HUES6 (cell line): Measurements from ENCODE around the gene MYO1B.
A peak's percentile ranks its signal among the peaks of the same experiment; 100 is the strongest.

ENCODE experiments used
- H3K27ac ChIP-seq: 2 replicates; pipeline ENCODE4 v1.7.0; 2013; ENCODE audit warnings: low read depth, mild to moderate bottlenecking, low read length, inconsistent platforms
- H3K27me3 ChIP-seq: 2 replicates; pipeline ENCODE4 v1.6.1; 2013; ENCODE audit warnings: low read length; ENCODE audit not compliant: control insufficient read depth, insufficient read depth
- H3K36me3 ChIP-seq: 2 replicates; pipeline ENCODE4 v1.6.1; 2013; ENCODE audit warnings: low read length; ENCODE audit not compliant: control insufficient read depth, insufficient read depth
- H3K4me1 ChIP-seq: 2 replicates; pipeline ENCODE4 v1.6.1; 2013; ENCODE audit warnings: low read length; ENCODE audit not compliant: control insufficient read depth, insufficient read depth
- H3K4me3 ChIP-seq: 2 replicates; pipeline ENCODE4 v1.5.1; 2013; ENCODE audit warnings: low read depth, low read length
- H3K9ac ChIP-seq: one replicate; pipeline ENCODE4 v1.6.1; 2013; ENCODE audit warnings: mild to moderate bottlenecking, low read length
- H3K9me3 ChIP-seq: 2 replicates; pipeline ENCODE4 v1.6.1; 2013; ENCODE audit warnings: low read depth, low read length; ENCODE audit not compliant: control insufficient read depth, insufficient read depth

MYO1B gene

GRCh38 chr2:191276792-191277465, 31.7 kb downstream of the MYO1B start:
- Histone ChIP-seq H3K27ac (no peak overlapping the region), H3K9me3 (no peaks in the 10 kb centered on the region), H3K4me1 (peaks cover 30% of the 10 kb centered on the region), H3K27me3 (no peaks in the 10 kb centered on the region), H3K4me3 (no peak overlapping the region), H3K9ac (no peak overlapping the region), H3K36me3 (peaks cover 23% of the 10 kb centered on the region)

GRCh38 chr2:191280290-191280689, 35.1 kb downstream of the MYO1B start:
- no peaks in the 10 kb centered on the region for H3K27me3 ChIP-seq
- H3K9ac ChIP-seq = no peak overlapping the region
- H3K36me3 ChIP-seq = peaks cover 30% of the 10 kb centered on the region
- H3K4me3 ChIP-seq = no peak overlapping the region
- no peaks in the 10 kb centered on the region for H3K9me3 ChIP-seq
- H3K27ac ChIP-seq = peak overlapping the region; percentile 15; the same call in 1 of the 2 replicates
- peaks cover 18% of the 10 kb centered on the region for H3K4me1 ChIP-seq

GRCh38 chr2:191280834-191281756, 35.9 kb downstream of the MYO1B start:
- Histone ChIP-seq H3K4me3 (no peak overlapping the region), H3K9ac (no peak overlapping the region), H3K27me3 (no peaks in the 10 kb centered on the region), H3K9me3 (no peaks in the 10 kb centered on the region), H3K36me3 (peaks cover 30% of the 10 kb centered on the region), H3K27ac (no peak overlapping the region), H3K4me1 (peaks cover 18% of the 10 kb centered on the region)

- H3K9me3 ChIP-seq = no peaks in the 10 kb centered on the region
- no peak overlapping the region for H3K9ac ChIP-seq
- no peak overlapping the region for H3K27ac ChIP-seq
- peaks cover 21% of the 10 kb centered on the region for H3K4me1 ChIP-seq
- H3K36me3 ChIP-seq = peaks cover 10% of the 10 kb centered on the region; the same call in 1 of the 2 replicates
- no peaks in the 10 kb centered on the region for H3K27me3 ChIP-seq
- H3K4me3 ChIP-seq = no peak overlapping the region
Measured at GRCh38 chr2:191285252-191285651, 40.0 kb downstream of the MYO1B start.

- Histone ChIP-seq H3K4me1 (peaks cover 26% of the 10 kb centered on the region), H3K27ac (no peak overlapping the region), H3K27me3 (no peaks in the 10 kb centered on the region), H3K4me3 (no peak overlapping the region), H3K9ac (no peak overlapping the region), H3K9me3 (no peaks in the 10 kb centered on the region), H3K36me3 (peaks cover 7% of the 10 kb centered on the region; the same call in 1 of the 2 replicates)
Measured at GRCh38 chr2:191287820-191288219, 42.6 kb downstream of the MYO1B start.

GRCh38 chr2:191289049-191289448, 43.8 kb downstream of the MYO1B start:
- Histone ChIP-seq H3K9me3 (no peaks in the 10 kb centered on the region), H3K36me3 (0 out of 2 replicates have a peak, but pooled peaks cover under 1% of the 10 kb centered on the region), H3K4me1 (peaks cover 29% of the 10 kb centered on the region), H3K9ac (no peak overlapping the region), H3K27ac (no peak overlapping the region), H3K4me3 (no peak overlapping the region), H3K27me3 (no peaks in the 10 kb centered on the region)

- H3K4me1 ChIP-seq = peaks cover 29% of the 10 kb centered on the region
- no peak overlapping the region for H3K4me3 ChIP-seq
- H3K36me3 ChIP-seq = no peaks in the 10 kb centered on the region
- no peaks in the 10 kb centered on the region for H3K9me3 ChIP-seq
- H3K27me3 ChIP-seq = no peaks in the 10 kb centered on the region
- H3K9ac ChIP-seq = no peak overlapping the region
- no peak overlapping the region for H3K27ac ChIP-seq
Measured at GRCh38 chr2:191291471-191291870, 46.3 kb downstream of the MYO1B start.

GRCh38 chr2:191292869-191293268, 47.7 kb downstream of the MYO1B start:
- Histone ChIP-seq H3K4me3 (no peak overlapping the region), H3K9ac (no peak overlapping the region), H3K27me3 (no peaks in the 10 kb centered on the region), H3K27ac (no peak overlapping the region), H3K4me1 (peaks cover 29% of the 10 kb centered on the region), H3K9me3 (no peaks in the 10 kb centered on the region), H3K36me3 (no peaks in the 10 kb centered on the region)

GRCh38 chr2:191295088-191295487, 49.9 kb downstream of the MYO1B start:
- Histone ChIP-seq H3K9ac (no peak overlapping the region), H3K4me1 (peaks cover 18% of the 10 kb centered on the region)

GRCh38 chr2:191296083-191297006, 51.1 kb downstream of the MYO1B start:
- Histone ChIP-seq H3K9me3 (no peaks in the 10 kb centered on the region), H3K27ac (no peak overlapping the region), H3K4me1 (peaks cover 9% of the 10 kb centered on the region; the same call in 1 of the 2 replicates), H3K36me3 (no peaks in the 10 kb centered on the region), H3K4me3 (no peak overlapping the region), H3K9ac (no peak overlapping the region), H3K27me3 (no peaks in the 10 kb centered on the region)

More at GRCh38 chr2:191295088-191295487, 49.9 kb downstream of the MYO1B start:
- H3K27ac ChIP-seq = no peak overlapping the region
- no peak overlapping the region for H3K4me3 ChIP-seq
- no peaks in the 10 kb centered on the region for H3K27me3 ChIP-seq
- no peaks in the 10 kb centered on the region for H3K36me3 ChIP-seq
- H3K9me3 ChIP-seq = no peaks in the 10 kb centered on the region
